NB4 (cell line): Measurements from ENCODE around the gene METRN.

Source experiments
- POLR2A ChIP-seq: IDR thresholded peaks from 2 replicates; pipeline ENCODE4 v1.6.1; 2011; ENCODE audit warnings: mild to moderate bottlenecking; ENCODE audit not compliant: insufficient read length; ENCODE audit errors: extremely low read depth
- TF ChIP-seq, protein P1 (sequence below): IDR thresholded peaks from one replicate; pipeline ENCODE4 v1.5.1; 2012; ENCODE audit warnings: low read depth, low read length

DNA sequence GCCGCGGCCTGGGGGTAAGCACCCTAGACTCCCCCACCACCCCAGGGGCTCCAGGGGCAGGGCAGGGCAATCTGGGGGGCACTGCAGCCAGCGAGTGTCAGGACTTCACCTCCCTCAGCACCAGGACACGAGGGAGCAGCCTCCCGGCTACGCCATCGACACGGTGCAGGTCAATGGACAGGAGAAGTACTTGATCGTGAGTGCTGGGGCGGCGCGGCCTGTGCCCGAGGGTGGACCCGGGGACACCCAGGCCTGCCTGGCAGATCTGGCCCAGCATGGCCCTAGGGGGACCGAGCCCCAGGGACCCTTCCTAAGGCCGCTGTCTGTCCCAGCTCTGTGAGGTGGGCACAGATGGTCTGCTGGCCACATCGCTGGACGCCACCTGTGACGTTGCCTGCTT is 42.5 kb upstream of the METRN start:
- TF ChIP-seq, protein P1, sequence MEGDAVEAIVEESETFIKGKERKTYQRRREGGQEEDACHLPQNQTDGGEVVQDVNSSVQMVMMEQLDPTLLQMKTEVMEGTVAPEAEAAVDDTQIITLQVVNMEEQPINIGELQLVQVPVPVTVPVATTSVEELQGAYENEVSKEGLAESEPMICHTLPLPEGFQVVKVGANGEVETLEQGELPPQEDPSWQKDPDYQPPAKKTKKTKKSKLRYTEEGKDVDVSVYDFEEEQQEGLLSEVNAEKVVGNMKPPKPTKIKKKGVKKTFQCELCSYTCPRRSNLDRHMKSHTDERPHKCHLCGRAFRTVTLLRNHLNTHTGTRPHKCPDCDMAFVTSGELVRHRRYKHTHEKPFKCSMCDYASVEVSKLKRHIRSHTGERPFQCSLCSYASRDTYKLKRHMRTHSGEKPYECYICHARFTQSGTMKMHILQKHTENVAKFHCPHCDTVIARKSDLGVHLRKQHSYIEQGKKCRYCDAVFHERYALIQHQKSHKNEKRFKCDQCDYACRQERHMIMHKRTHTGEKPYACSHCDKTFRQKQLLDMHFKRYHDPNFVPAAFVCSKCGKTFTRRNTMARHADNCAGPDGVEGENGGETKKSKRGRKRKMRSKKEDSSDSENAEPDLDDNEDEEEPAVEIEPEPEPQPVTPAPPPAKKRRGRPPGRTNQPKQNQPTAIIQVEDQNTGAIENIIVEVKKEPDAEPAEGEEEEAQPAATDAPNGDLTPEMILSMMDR: no peak
- TF ChIP-seq POLR2A: no peak
